Uterus (tissue), 2 donors: Measurements from ENCODE around the gene PPP2R2C.

ENCODE experiments used
- CTCF ChIP-seq, 4 experiments: fragments of 200-600 bp in 2 of 4; fragments of 450-650 bp in 2 of 4; sonication (generic) in 2 of 4; IDR thresholded peaks; one replicate each; pipeline ENCODE4 v1.5.1; 2016 to 2019; ENCODE audit warnings: antibody characterized with exemption in 4 of 4, mild to moderate bottlenecking in 2 of 4, moderate library complexity in 1 of 4
- POLR2A ChIP-seq, 2 donors: fragments of 450-650 bp; IDR thresholded peaks; one replicate each; pipeline ENCODE4 v1.6.1; 2016; ENCODE audit warnings: antibody characterized with exemption in 2 of 2, mild to moderate bottlenecking in 1 of 2, moderate library complexity in 1 of 2

GRCh38 chr4:6420972-6421371 lies 51.4 kb downstream of the PPP2R2C start:
- TF ChIP-seq POLR2A (IDR thresholded peaks at IDR 0.05) (no peak), CTCF (IDR thresholded peaks at IDR 0.05) (no peak)
